ENCODE results near the gene IGFBP2.

- TF ChIP-seq, protein P1, sequence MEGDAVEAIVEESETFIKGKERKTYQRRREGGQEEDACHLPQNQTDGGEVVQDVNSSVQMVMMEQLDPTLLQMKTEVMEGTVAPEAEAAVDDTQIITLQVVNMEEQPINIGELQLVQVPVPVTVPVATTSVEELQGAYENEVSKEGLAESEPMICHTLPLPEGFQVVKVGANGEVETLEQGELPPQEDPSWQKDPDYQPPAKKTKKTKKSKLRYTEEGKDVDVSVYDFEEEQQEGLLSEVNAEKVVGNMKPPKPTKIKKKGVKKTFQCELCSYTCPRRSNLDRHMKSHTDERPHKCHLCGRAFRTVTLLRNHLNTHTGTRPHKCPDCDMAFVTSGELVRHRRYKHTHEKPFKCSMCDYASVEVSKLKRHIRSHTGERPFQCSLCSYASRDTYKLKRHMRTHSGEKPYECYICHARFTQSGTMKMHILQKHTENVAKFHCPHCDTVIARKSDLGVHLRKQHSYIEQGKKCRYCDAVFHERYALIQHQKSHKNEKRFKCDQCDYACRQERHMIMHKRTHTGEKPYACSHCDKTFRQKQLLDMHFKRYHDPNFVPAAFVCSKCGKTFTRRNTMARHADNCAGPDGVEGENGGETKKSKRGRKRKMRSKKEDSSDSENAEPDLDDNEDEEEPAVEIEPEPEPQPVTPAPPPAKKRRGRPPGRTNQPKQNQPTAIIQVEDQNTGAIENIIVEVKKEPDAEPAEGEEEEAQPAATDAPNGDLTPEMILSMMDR (IDR thresholded peaks at IDR 0.05) = no peak
- TF ChIP-seq ZFX (IDR thresholded peaks at IDR 0.05; ENCODE audit: borderline replicate concordance) = no peak
Measured at GRCh38 chr2:216687111-216687510, 53.9 kb downstream of the IGFBP2 start.
